ENCODE measurements around the gene SLC35E3.

The SLC35E3 gene

DNA sequence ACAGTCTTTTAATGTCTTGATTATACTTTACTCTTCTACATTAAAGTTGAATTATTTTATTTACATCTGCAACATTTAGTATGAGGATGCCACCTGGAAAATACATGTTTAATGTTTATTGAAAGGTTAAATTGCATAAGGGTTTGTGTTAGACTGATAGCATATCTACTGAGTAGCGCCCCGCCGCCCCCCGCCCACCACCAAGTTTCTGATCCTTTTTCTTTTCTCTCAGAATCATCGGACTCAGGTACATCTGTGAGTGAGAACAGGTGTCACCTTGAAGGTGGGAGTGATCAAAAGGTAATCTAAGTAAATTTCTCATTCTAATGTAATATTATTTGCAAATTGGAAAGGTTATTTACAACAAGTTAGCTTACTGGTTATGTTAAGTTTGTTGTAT, 78.2 kb downstream of the SLC35E3 start:
- no peak overlapping the region for H3K4me3 ChIP-seq (ENCODE audit: low read length)
- no peak for TF ChIP-seq ZNF274 (IDR thresholded peaks at IDR 0.05; ENCODE audit: low read depth, low read length)

- H3K4me3 ChIP-seq (ENCODE audit: low read length) = no peak overlapping the region
- no peak for TF ChIP-seq ZNF274 (IDR thresholded peaks at IDR 0.05; ENCODE audit: low read depth, low read length)
Observed at GRCh38 chr12:68824597-68825250, 78.7 kb downstream of the SLC35E3 start.

- H3K4me3 ChIP-seq (ENCODE audit: low read length) = no peak overlapping the region
- TF ChIP-seq ZNF274 (IDR thresholded peaks at IDR 0.05; ENCODE audit: low read depth, low read length) = no peak
Observed at GRCh38 chr12:68825569-68826217, 79.7 kb downstream of the SLC35E3 start.

DNA sequence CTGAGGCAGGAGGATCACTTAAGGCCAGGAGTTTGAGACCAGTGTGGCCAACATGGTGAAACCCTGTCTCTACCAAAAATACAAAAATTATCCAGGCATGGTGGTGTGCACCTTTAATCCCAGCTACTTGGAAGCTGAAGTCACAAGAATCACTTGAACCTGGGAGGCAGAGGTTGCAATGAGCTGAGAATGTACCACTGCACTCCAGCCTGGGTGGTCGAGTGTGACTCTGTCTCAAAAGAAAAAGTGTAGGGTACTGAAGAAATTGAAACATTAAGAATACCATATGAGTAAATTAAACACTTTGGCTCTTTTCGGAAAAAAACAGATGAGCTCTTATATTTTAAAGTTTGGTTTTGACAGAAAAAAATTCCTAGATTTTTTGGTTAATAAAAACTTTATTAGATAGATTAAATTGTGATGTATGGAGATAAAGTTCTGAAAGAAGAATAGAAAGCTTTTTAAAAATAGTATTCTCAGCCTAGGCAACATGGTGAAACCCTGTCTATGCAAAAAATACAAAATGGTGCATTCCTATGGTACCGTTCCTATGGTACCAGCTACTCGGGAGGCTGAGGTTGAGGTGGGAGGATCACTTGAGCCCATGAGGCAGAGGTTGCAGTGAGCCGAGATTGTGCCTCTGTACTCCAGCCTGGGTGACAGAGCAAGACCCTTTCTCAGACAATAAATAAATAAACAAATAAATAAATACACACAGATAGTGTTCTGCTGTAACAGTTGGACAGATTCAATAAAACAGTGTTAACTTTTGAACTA, 82.1 kb downstream of the SLC35E3 start:
- H3K4me3 ChIP-seq (ENCODE audit: low read length) = no peak overlapping the region
- no peak for TF ChIP-seq ZNF274 (IDR thresholded peaks at IDR 0.05; ENCODE audit: low read depth, low read length)

GRCh38 chr12:68828672-68829068, 82.7 kb downstream of the SLC35E3 start:
- no peak for TF ChIP-seq ZNF274 (IDR thresholded peaks at IDR 0.05; ENCODE audit: low read depth, low read length)
- no peak overlapping the region for H3K4me3 ChIP-seq (ENCODE audit: low read length)
